Endothelial cell of umbilical vein (primary cell): Measurements from ENCODE around the gene LY9. TPM values are rescaled to one million over a fixed set of nuclear protein-coding genes. Genes with fewer than 3 reads are reported as not detected.

Experiments
- BruUV-seq: library from RNA; stranded (reverse); fragments of 400-500 nt; replicated peaks from 2 replicates; lab custom pipeline; 2021; lab: Mats Ljungman, UMichigan
- CTCF ChIA-PET: fragments of 300-600, 350-600 bp; sonication (Branson Sonifier 250); formaldehyde crosslinking; loops from one replicate; lab custom pipeline; 2021; ENCODE audit warnings: antibody characterized with exemption, inconsistent platforms; lab: Charles Lee
- POLR2A ChIA-PET: fragments of 300-600, 350-600 bp; sonication (Branson Sonifier 250); formaldehyde crosslinking; loops from one replicate; lab custom pipeline; 2021; ENCODE audit warnings: antibody characterized with exemption, inconsistent platforms; lab: Charles Lee
- DNase-seq: peaks from one replicate; pipeline ENCODE4 v3.0.0-alpha.2; 2011; ENCODE audit warnings: low read depth, low spot score
- FAIRE-seq: peaks from 2 replicates; lab custom pipeline; 2011; peaks lifted over from hg19 to GRCh38; lab: Jason Lieb, UNC
- H2AFZ ChIP-seq: 2 replicates; pipeline ENCODE4 v1.6.0; 2012; ENCODE audit warnings: low read depth, low read length, control low read depth, inconsistent platforms
- H3K27ac ChIP-seq: 2 replicates; pipeline ENCODE4 v1.5.1; 2011; ENCODE audit warnings: low read depth, mild to moderate bottlenecking, control low read depth, low read length, moderate library complexity; ENCODE audit not compliant: insufficient read depth
- H3K27me3 ChIP-seq, 2 experiments: 2 replicates each; pipeline versions ENCODE4 v1.6.0 to v1.6.1; 2011; ENCODE audit warnings: low read length in 2 of 2, mixed read lengths in 1 of 2; ENCODE audit not compliant: control insufficient read depth in 2 of 2, insufficient read depth in 2 of 2
- H3K36me3 ChIP-seq, 2 experiments: 2 replicates in 1 of 2; 3 replicates in 1 of 2; pipeline ENCODE4 v1.5.1; 2011; ENCODE audit warnings: low read length in 2 of 2, mild to moderate bottlenecking in 1 of 2, moderate library complexity in 1 of 2; ENCODE audit not compliant: control insufficient read depth in 2 of 2, insufficient read depth in 2 of 2; ENCODE audit errors: extremely low read depth in 1 of 2
- H3K4me1 ChIP-seq: 3 replicates; pipeline ENCODE4 v1.5.1; 2011; ENCODE audit warnings: mild to moderate bottlenecking, low read length; ENCODE audit not compliant: control insufficient read depth, insufficient read depth; ENCODE audit errors: extremely low read depth
- H3K4me2 ChIP-seq: 2 replicates; pipeline ENCODE4 v1.6.1; 2011; ENCODE audit warnings: low read length, control low read depth, mixed read lengths; ENCODE audit not compliant: insufficient read depth
- H3K4me3 ChIP-seq, 3 experiments: fragments of 200-600 bp in 1 of 3; sonication (generic), shearing (Covaris generic) in 1 of 3; replicated peaks in 1 of 3; 2 replicates each; pipeline ENCODE4 v1.5.1; 2011 to 2016; ENCODE audit warnings: control low read depth in 3 of 3, low read length in 3 of 3, mild to moderate bottlenecking in 2 of 3, inconsistent platforms in 1 of 3, low read depth in 1 of 3, moderate library complexity in 1 of 3; ENCODE audit not compliant: insufficient read depth in 1 of 3
- H3K79me2 ChIP-seq: 2 replicates; pipeline ENCODE4 v1.6.0; 2012; ENCODE audit warnings: low read length, inconsistent platforms; ENCODE audit not compliant: control insufficient read depth, insufficient read depth
- H3K9ac ChIP-seq: replicated peaks from 2 replicates; pipeline ENCODE3; 2011; ENCODE audit warnings: low read length, control low read depth; ENCODE audit not compliant: insufficient read depth; ENCODE audit errors: extremely low read depth
- H3K9me1 ChIP-seq: replicated peaks from 3 replicates; pipeline ENCODE4 v1.6.0; 2011; ENCODE audit warnings: mild to moderate bottlenecking, low read length; ENCODE audit not compliant: control insufficient read depth, insufficient read depth; ENCODE audit errors: extremely low read depth
- H3K9me3 ChIP-seq: replicated peaks from 2 replicates; pipeline ENCODE4 v1.5.1; 2012; ENCODE audit warnings: low read length, inconsistent platforms; ENCODE audit not compliant: control insufficient read depth, insufficient read depth
- H4K20me1 ChIP-seq: replicated peaks from 2 replicates; pipeline ENCODE3; 2011; ENCODE audit warnings: mild to moderate bottlenecking, low read length; ENCODE audit not compliant: control insufficient read depth, insufficient read depth; ENCODE audit errors: extremely low read depth
- CTCF ChIP-seq, 2 donors: IDR thresholded peaks; 1 replicate in 1 of 2; 2 replicates in 1 of 2; pipeline ENCODE4 v1.5.1; 2011; ENCODE audit warnings: low read length in 2 of 2, mild to moderate bottlenecking in 2 of 2, moderate library complexity in 2 of 2, control low read depth in 1 of 2, inconsistent platforms in 1 of 2, low read depth in 1 of 2; ENCODE audit not compliant: insufficient read depth in 1 of 2; ENCODE audit errors: extremely low read depth in 1 of 2
- FOS ChIP-seq: IDR thresholded peaks from 2 replicates; pipeline ENCODE4 v1.6.1; 2011; ENCODE audit warnings: mild to moderate bottlenecking, low read length, moderate library complexity, borderline replicate concordance; ENCODE audit not compliant: insufficient read depth
- GATA2 ChIP-seq: IDR thresholded peaks from 2 replicates; pipeline ENCODE4 v1.7.0; 2011; ENCODE audit warnings: low read depth, mild to moderate bottlenecking, moderate library complexity, mixed read lengths, low read length; ENCODE audit not compliant: insufficient read length, insufficient read depth
- JUN ChIP-seq: IDR thresholded peaks from 2 replicates; pipeline ENCODE4 v1.6.1; 2011; ENCODE audit warnings: borderline replicate concordance, low read depth; ENCODE audit not compliant: insufficient read length, insufficient read depth
- MAX ChIP-seq: IDR thresholded peaks from 2 replicates; pipeline ENCODE4 v1.6.1; 2011; ENCODE audit not compliant: insufficient read depth, insufficient read length
- MYC ChIP-seq: IDR thresholded peaks from one replicate; pipeline ENCODE4 v1.6.1; 2011; ENCODE audit warnings: mild to moderate bottlenecking, low read depth, low read length
- POLR2A ChIP-seq: IDR thresholded peaks from 2 replicates; pipeline ENCODE4 v1.6.1; 2012; ENCODE audit warnings: low read depth, mild to moderate bottlenecking, control low read depth, low read length
- POLR2AphosphoS5 ChIP-seq: IDR thresholded peaks from 2 replicates; pipeline ENCODE4 v1.6.1; 2012; ENCODE audit warnings: low read depth, mild to moderate bottlenecking, control low read depth, low read length, moderate library complexity; ENCODE audit not compliant: insufficient read depth
- dilution Hi-C: fragments of 300-500 bp; cut with MboI; formaldehyde crosslinking; loops from one replicate; pipeline ENCODE4 v1.15.0; 2019; ENCODE audit warnings: low sequenced_read_pairs; ENCODE audit not compliant: extremely low pct_ligation_motif_present
- intact Hi-C: fragments of 100-400 bp; cut with micrococcal nuclease; formaldehyde crosslinking; loops from one replicate; pipeline ENCODE4 v1.10.0; 2022
- polyA plus RNA-seq, 4 experiments: library from polyadenylated mRNA; depleted of rRNA in 3 of 4; stranded (reverse) in 3 of 4; unstranded in 1 of 4; fragments of >200 nt; gene quantifications; 2 replicates each; pipeline versions ENCODE4 v1.2.1 to v1.2.3, GENCODE V29; 2011 to 2012; ENCODE audit warnings: missing spikeins in 1 of 4
- total RNA-seq: library from RNA; stranded (reverse); gene quantifications from 2 replicates; pipeline ENCODE4 v1.2.3, GENCODE V29; 2021

The LY9 gene
- total and polyA plus RNA-seq, 2 donors (not counting 3 experiments of a cell fraction or from before 2014, with no cell fraction given) = not detected

GRCh38 chr1:160839746-160840145 is 43.8 kb downstream of the LY9 start:
- ChIA-PET CTCF (no interaction called here), POLR2A (no interaction called here)
- H3K79me2 ChIP-seq = no peaks in the 10 kb centered on the region
- BruUV-seq = no TSS peak
- dilution Hi-C loops (no loop called here), intact Hi-C loops (no loop called here)
- H4K20me1 ChIP-seq = no peaks in the 10 kb centered on the region
- no peaks in the 10 kb centered on the region for H3K9me3 ChIP-seq
- H3K9ac ChIP-seq = no peak overlapping the region
- no peak for DNase-seq
- FAIRE-seq = no peak
- H3K4me3 ChIP-seq = no peak overlapping the region
- no peaks in the 10 kb centered on the region for H3K4me1 ChIP-seq
- H3K36me3 ChIP-seq = no peaks in the 10 kb centered on the region
- TF ChIP-seq JUN (no peak), MAX (no peak), MYC (no peak), POLR2AphosphoS5 (no peak)
- no peak overlapping the region for H3K4me2 ChIP-seq
- no peak overlapping the region for H2AFZ ChIP-seq
- no peaks in the 10 kb centered on the region for H3K9me1 ChIP-seq
- H3K27ac ChIP-seq = no peak overlapping the region
- no peaks in the 10 kb centered on the region for H3K27me3 ChIP-seq

GRCh38 chr1:160841079-160841478 is 45.1 kb downstream of the LY9 start:
- no peaks in the 10 kb centered on the region for H3K36me3 ChIP-seq
- H4K20me1 ChIP-seq = no peaks in the 10 kb centered on the region
- H3K27ac ChIP-seq = no peak overlapping the region
- CTCF ChIA-PET = no interaction called here
- no TSS peak for BruUV-seq
- no peaks in the 10 kb centered on the region for H3K79me2 ChIP-seq
- no peak overlapping the region for H3K4me2 ChIP-seq
- no peaks in the 10 kb centered on the region for H3K27me3 ChIP-seq
- dilution Hi-C loops (no loop called here), intact Hi-C loops (no loop called here)
- no peaks in the 10 kb centered on the region for H3K9me1 ChIP-seq
- H3K9ac ChIP-seq = no peak overlapping the region
- POLR2A ChIA-PET = no interaction called here
- DNase-seq = no peak
- no peak overlapping the region for H2AFZ ChIP-seq
- TF ChIP-seq GATA2 = no peak
- TF ChIP-seq POLR2AphosphoS5 = no peak
- no peak for TF ChIP-seq MAX
- no peak for TF ChIP-seq POLR2A
- TF ChIP-seq CTCF (IDR thresholded peaks at IDR 0.05; ENCODE audit: extremely low read depth in 1 of 2, insufficient read depth in 1 of 2, low read depth in 1 of 2, low read length in 2 of 2) = no peak
- TF ChIP-seq FOS = no peak
- no peak for FAIRE-seq
- no peaks in the 10 kb centered on the region for H3K9me3 ChIP-seq
- no peak overlapping the region for H3K4me3 ChIP-seq
- H3K4me1 ChIP-seq = no peaks in the 10 kb centered on the region
